Measurements from ENCODE around the gene SIN3A.

DNA sequence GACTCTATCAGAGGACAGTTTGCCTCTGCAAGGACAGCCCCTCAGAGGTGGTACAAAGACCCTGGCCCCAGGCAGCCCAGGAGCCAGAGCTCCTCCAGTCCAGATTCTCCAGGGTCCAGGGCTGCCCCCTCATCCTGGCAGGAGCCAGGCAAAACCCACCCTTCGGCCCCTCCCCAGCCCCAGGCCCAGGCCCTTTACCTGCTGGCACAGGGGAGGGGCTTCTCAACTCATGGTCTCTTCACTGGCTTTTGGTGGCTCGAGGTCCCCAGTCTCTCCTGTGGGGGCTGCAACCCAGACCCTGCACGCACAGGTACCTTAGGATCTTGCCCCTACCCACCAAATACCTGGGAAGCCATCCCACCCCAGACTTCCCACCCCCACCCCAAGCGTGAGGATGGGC, 96.1 kb downstream of the SIN3A start:
- TF ChIP-seq, protein P1, sequence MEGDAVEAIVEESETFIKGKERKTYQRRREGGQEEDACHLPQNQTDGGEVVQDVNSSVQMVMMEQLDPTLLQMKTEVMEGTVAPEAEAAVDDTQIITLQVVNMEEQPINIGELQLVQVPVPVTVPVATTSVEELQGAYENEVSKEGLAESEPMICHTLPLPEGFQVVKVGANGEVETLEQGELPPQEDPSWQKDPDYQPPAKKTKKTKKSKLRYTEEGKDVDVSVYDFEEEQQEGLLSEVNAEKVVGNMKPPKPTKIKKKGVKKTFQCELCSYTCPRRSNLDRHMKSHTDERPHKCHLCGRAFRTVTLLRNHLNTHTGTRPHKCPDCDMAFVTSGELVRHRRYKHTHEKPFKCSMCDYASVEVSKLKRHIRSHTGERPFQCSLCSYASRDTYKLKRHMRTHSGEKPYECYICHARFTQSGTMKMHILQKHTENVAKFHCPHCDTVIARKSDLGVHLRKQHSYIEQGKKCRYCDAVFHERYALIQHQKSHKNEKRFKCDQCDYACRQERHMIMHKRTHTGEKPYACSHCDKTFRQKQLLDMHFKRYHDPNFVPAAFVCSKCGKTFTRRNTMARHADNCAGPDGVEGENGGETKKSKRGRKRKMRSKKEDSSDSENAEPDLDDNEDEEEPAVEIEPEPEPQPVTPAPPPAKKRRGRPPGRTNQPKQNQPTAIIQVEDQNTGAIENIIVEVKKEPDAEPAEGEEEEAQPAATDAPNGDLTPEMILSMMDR (IDR thresholded peaks at IDR 0.05), result no peak
- no peak for TF ChIP-seq EP300 (IDR thresholded peaks at IDR 0.05)
- TF ChIP-seq POLR2AphosphoS5 (IDR thresholded peaks at IDR 0.05), result no peak
- TF ChIP-seq POLR2A (IDR thresholded peaks at IDR 0.05; ENCODE audit: low read depth), result no peak
